ENCODE measurements around the gene PLXNC1. TPM values are rescaled to one million over a fixed set of nuclear protein-coding genes. Genes with fewer than 3 reads are reported as not detected.

Gene PLXNC1
- polyA plus RNA-seq, 1 of the 3 experiments (the other 2 are of a cell fraction): 0.23 TPM

DNA sequence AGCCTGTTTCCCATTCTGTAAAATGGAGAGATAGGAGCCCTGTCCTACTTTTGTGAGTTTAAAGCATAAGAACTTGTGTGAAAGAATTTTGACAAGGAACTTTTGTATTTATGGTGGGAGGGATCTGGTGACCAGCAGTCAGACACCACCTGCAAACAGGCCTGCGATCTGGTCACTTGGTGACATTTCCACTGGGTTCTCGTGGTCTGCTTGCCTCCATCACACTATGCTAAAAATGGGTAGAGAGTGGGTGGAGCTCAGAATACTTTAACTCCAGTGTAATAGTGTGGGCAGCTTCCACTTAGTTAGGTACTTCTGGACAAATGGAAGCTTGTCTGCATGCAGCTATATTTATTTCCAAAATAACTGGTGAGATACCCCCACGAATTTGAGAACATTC lies 26.5 kb upstream of the PLXNC1 start (continued):
- TF ChIP-seq FOXM1 (IDR thresholded peaks at IDR 0.05; ENCODE audit: low read depth): no peak

DNA sequence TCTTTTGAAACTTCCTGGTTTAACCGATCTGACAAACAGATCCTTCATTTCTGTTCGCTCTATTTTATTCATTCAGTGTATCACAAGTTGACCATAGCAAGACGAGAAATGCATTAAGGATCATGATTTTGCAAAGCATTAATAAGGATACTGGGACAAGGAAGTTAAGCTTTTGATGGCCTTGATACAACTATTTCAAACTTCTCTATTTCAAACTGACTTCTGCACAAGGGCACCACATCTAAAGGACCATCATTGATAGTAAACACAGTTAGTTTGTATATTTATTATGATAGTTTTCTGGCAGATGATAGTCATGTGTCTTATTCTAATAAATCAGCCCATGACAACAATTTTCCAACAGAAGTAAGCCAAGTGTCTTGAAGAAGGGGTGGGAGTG lies 25.8 kb upstream of the PLXNC1 start:
- H3K9ac ChIP-seq: no peak overlapping the region
- peaks cover 22% of the 10 kb centered on the region; the same call in 1 of the 2 replicates for H3K27me3 ChIP-seq (ENCODE audit: insufficient read depth)
- 53% methylated on average over 3 of the region's 3 CpGs for WGBS (ENCODE audit: low lambda C conversion rate)
- H3K9me3 ChIP-seq: no peaks in the 10 kb centered on the region
- H2AFZ ChIP-seq (ENCODE audit: low read depth): no peak overlapping the region
- no peak for DNase-seq
- no peaks in the 10 kb centered on the region for H3F3A ChIP-seq (replicated peaks; ENCODE audit: insufficient read depth)
- H3K4me1 ChIP-seq (ENCODE audit: control insufficient read depth in 1 of 2, insufficient read depth in 2 of 2, low read depth in 1 of 2, low read length in 1 of 2): peaks cover 0 to 3% of the 10 kb centered on the region in 2 experiments; a peak in 1 of 4 replicates
- ChIA-PET POLR2A (no interaction called here), CTCF (interaction anchor here (4.8 kb wide), 1 partner anchor 20 kb away, joined by 20 read pairs; no protein-coding TSS in a partner anchor)
- no peaks in the 10 kb centered on the region for H3K9me2 ChIP-seq
- H3K4me3 ChIP-seq (ENCODE audit: low read depth in 2 of 2, low read length in 1 of 2): no peak overlapping the region
- H3K79me2 ChIP-seq (ENCODE audit: insufficient read depth): no peaks in the 10 kb centered on the region
- H3K27ac ChIP-seq (ENCODE audit: low read depth in 2 of 2, low read length in 1 of 2): no peak overlapping the region
- H3K36me3 ChIP-seq (replicated peaks in 1 of 2; ENCODE audit: control insufficient read depth in 1 of 2, insufficient read depth in 2 of 2, low read length in 1 of 2): no peaks in the 10 kb centered on the region
- no peak overlapping the region for H3K4me2 ChIP-seq
- H4K20me1 ChIP-seq (ENCODE audit: insufficient read depth): no peaks in the 10 kb centered on the region
- TF ChIP-seq ELF1 (IDR thresholded peaks at IDR 0.05): no peak
- TF ChIP-seq, protein P1, sequence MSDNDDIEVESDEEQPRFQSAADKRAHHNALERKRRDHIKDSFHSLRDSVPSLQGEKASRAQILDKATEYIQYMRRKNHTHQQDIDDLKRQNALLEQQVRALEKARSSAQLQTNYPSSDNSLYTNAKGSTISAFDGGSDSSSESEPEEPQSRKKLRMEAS (IDR thresholded peaks at IDR 0.05; ENCODE audit: low read depth): no peak
- TF ChIP-seq JUND (IDR thresholded peaks at IDR 0.05): no peak
- TF ChIP-seq NRF1 (IDR thresholded peaks at IDR 0.05; ENCODE audit: low read depth, low read length): no peak
- no peak for TF ChIP-seq POLR2AphosphoS5 (IDR thresholded peaks at IDR 0.05; ENCODE audit: low read depth, low read length)
- no peak for TF ChIP-seq RXRA (IDR thresholded peaks at IDR 0.05; ENCODE audit: borderline replicate concordance, low read depth)
- TF ChIP-seq FOSL2 (IDR thresholded peaks at IDR 0.05; ENCODE audit: borderline replicate concordance, low read depth): no peak
- no peak for TF ChIP-seq FOXM1 (IDR thresholded peaks at IDR 0.05; ENCODE audit: low read depth)

DNA sequence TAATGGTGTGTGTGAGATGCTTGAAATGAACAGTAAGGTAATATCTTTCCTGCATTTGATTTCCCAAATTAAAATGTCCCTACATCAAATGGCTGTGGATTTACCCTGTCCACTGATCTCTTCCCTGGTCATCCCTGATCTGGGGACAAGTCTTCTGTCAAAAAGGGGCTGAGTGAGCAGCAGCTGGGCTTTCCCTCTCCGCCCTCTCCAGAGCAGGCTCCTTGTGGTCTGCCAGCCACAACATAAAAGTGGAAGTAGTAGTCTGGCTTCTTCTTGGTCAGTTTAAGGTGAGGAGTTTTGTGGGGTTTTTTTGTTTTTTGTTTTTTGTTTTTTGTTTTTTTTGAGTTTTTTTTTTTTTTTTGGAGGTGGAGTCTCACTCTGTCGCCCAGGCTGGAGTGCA lies 25.2 kb upstream of the PLXNC1 start:
- CTCF ChIA-PET: interaction anchor here (0.8 to 4.8 kb wide), 3 partner anchors 9 to 21 kb away, joined by 3 to 20 read pairs (median 3); no protein-coding TSS in a partner anchor
- POLR2A ChIA-PET: no interaction called here
- H3K4me3 ChIP-seq (ENCODE audit: low read depth in 2 of 2, low read length in 1 of 2): no peak overlapping the region
- TF ChIP-seq RAD21 (IDR thresholded peaks at IDR 0.05; ENCODE audit: low read length): no peak
- no peak for TF ChIP-seq POLR2AphosphoS5 (IDR thresholded peaks at IDR 0.05; ENCODE audit: low read depth, low read length)
- TF ChIP-seq, protein P2, sequence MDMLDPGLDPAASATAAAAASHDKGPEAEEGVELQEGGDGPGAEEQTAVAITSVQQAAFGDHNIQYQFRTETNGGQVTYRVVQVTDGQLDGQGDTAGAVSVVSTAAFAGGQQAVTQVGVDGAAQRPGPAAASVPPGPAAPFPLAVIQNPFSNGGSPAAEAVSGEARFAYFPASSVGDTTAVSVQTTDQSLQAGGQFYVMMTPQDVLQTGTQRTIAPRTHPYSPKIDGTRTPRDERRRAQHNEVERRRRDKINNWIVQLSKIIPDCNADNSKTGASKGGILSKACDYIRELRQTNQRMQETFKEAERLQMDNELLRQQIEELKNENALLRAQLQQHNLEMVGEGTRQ (IDR thresholded peaks at IDR 0.05; ENCODE audit: borderline replicate concordance, low read depth, low read length): no peak
- TF ChIP-seq NRF1 (IDR thresholded peaks at IDR 0.05; ENCODE audit: low read depth, low read length): no peak
- TF ChIP-seq SIN3A (IDR thresholded peaks at IDR 0.05; ENCODE audit: borderline replicate concordance, low read depth, low read length): no peak
- TF ChIP-seq MEF2A (IDR thresholded peaks at IDR 0.05; ENCODE audit: borderline replicate concordance, low read depth): no peak
- TF ChIP-seq, protein P3, sequence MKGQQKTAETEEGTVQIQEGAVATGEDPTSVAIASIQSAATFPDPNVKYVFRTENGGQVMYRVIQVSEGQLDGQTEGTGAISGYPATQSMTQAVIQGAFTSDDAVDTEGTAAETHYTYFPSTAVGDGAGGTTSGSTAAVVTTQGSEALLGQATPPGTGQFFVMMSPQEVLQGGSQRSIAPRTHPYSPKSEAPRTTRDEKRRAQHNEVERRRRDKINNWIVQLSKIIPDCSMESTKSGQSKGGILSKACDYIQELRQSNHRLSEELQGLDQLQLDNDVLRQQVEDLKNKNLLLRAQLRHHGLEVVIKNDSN (IDR thresholded peaks at IDR 0.05; ENCODE audit: borderline replicate concordance, low read depth): no peak
- TF ChIP-seq RFX5 (IDR thresholded peaks at IDR 0.05; ENCODE audit: low read length): no peak
- TF ChIP-seq CHD2 (IDR thresholded peaks at IDR 0.05; ENCODE audit: low read length, partially characterized antibody): no peak
- TF ChIP-seq FOXM1 (IDR thresholded peaks at IDR 0.05; ENCODE audit: low read depth): no peak
- TF ChIP-seq, protein P4, sequence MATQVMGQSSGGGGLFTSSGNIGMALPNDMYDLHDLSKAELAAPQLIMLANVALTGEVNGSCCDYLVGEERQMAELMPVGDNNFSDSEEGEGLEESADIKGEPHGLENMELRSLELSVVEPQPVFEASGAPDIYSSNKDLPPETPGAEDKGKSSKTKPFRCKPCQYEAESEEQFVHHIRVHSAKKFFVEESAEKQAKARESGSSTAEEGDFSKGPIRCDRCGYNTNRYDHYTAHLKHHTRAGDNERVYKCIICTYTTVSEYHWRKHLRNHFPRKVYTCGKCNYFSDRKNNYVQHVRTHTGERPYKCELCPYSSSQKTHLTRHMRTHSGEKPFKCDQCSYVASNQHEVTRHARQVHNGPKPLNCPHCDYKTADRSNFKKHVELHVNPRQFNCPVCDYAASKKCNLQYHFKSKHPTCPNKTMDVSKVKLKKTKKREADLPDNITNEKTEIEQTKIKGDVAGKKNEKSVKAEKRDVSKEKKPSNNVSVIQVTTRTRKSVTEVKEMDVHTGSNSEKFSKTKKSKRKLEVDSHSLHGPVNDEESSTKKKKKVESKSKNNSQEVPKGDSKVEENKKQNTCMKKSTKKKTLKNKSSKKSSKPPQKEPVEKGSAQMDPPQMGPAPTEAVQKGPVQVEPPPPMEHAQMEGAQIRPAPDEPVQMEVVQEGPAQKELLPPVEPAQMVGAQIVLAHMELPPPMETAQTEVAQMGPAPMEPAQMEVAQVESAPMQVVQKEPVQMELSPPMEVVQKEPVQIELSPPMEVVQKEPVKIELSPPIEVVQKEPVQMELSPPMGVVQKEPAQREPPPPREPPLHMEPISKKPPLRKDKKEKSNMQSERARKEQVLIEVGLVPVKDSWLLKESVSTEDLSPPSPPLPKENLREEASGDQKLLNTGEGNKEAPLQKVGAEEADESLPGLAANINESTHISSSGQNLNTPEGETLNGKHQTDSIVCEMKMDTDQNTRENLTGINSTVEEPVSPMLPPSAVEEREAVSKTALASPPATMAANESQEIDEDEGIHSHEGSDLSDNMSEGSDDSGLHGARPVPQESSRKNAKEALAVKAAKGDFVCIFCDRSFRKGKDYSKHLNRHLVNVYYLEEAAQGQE (IDR thresholded peaks at IDR 0.05; ENCODE audit: low read depth, low read length): no peak
- TF ChIP-seq RXRA (IDR thresholded peaks at IDR 0.05; ENCODE audit: borderline replicate concordance, low read depth): no peak
- no peak for TF ChIP-seq TEAD4 (IDR thresholded peaks at IDR 0.05; ENCODE audit: borderline replicate concordance, insufficient read depth)
- no peak for TF ChIP-seq YY1 (IDR thresholded peaks at IDR 0.05; ENCODE audit: low read depth)
- no peak for TF ChIP-seq FOXJ3 (CRISPR knock-in tag; IDR thresholded peaks at IDR 0.05)
- TF ChIP-seq, protein P5, sequence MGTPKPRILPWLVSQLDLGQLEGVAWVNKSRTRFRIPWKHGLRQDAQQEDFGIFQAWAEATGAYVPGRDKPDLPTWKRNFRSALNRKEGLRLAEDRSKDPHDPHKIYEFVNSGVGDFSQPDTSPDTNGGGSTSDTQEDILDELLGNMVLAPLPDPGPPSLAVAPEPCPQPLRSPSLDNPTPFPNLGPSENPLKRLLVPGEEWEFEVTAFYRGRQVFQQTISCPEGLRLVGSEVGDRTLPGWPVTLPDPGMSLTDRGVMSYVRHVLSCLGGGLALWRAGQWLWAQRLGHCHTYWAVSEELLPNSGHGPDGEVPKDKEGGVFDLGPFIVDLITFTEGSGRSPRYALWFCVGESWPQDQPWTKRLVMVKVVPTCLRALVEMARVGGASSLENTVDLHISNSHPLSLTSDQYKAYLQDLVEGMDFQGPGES (IDR thresholded peaks at IDR 0.05; ENCODE audit: low read depth, low read length): no peak

More for the DNA sequence above, 25.2 kb upstream of the PLXNC1 start:
- DNase-seq: no peak
- Histone ChIP-seq H3K36me3 (replicated peaks in 1 of 2; ENCODE audit: control insufficient read depth in 1 of 2, insufficient read depth in 2 of 2, low read length in 1 of 2) (no peaks in the 10 kb centered on the region), H2AFZ (ENCODE audit: low read depth) (no peak overlapping the region), H3F3A (replicated peaks; ENCODE audit: insufficient read depth) (no peaks in the 10 kb centered on the region), H3K27me3 (ENCODE audit: insufficient read depth) (peaks cover 22% of the 10 kb centered on the region; the same call in 1 of the 2 replicates), H3K4me2 (no peak overlapping the region), H3K4me1 (ENCODE audit: control insufficient read depth in 1 of 2, insufficient read depth in 2 of 2, low read depth in 1 of 2, low read length in 1 of 2) (peaks cover 0 to 3% of the 10 kb centered on the region in 2 experiments; a peak in 1 of 4 replicates), H3K9me2 (no peaks in the 10 kb centered on the region), H3K9ac (no peak overlapping the region), H3K9me3 (no peaks in the 10 kb centered on the region), H3K79me2 (ENCODE audit: insufficient read depth) (no peaks in the 10 kb centered on the region), H3K27ac (ENCODE audit: low read depth in 2 of 2, low read length in 1 of 2) (no peak overlapping the region), H4K20me1 (ENCODE audit: insufficient read depth) (no peaks in the 10 kb centered on the region)
- 92% methylated on average over 2 of the region's 2 CpGs for WGBS (ENCODE audit: low lambda C conversion rate)

Data from SK-N-SH (cell line).